Astrocyte of the cerebellum (primary cell): ENCODE measurements around the gene TGFB1I1.

ENCODE experiments used
- DNase-seq: peaks from one replicate; pipeline ENCODE4 v3.0.0-alpha.2; 2011; ENCODE audit warnings: low read depth
- H3K4me3 ChIP-seq: 2 replicates; pipeline ENCODE4 v1.5.1; 2011; ENCODE audit warnings: mild to moderate bottlenecking, low read depth, low read length, moderate library complexity
- CTCF ChIP-seq: IDR thresholded peaks from 2 replicates; pipeline ENCODE4 v1.5.1; 2012; ENCODE audit warnings: low read length, low read depth, moderate library complexity, mild to moderate bottlenecking; ENCODE audit errors: missing control alignments
- in situ Hi-C: cut with HindIII; loops from 2 replicates; pipeline ENCODE4 v1.10.0; 2017; ENCODE audit warnings: low sequenced_read_pairs

Gene TGFB1I1

GRCh38 chr16:31453255-31454204 is 18.4 kb upstream of the TGFB1I1 start:
- in situ Hi-C loops: loop anchor here (10.0 kb wide), 1 partner anchor 259 kb away; no protein-coding TSS in a partner anchor
- H3K4me3 ChIP-seq: no peak overlapping the region
- no peak for DNase-seq
- no peak for TF ChIP-seq CTCF

DNA sequence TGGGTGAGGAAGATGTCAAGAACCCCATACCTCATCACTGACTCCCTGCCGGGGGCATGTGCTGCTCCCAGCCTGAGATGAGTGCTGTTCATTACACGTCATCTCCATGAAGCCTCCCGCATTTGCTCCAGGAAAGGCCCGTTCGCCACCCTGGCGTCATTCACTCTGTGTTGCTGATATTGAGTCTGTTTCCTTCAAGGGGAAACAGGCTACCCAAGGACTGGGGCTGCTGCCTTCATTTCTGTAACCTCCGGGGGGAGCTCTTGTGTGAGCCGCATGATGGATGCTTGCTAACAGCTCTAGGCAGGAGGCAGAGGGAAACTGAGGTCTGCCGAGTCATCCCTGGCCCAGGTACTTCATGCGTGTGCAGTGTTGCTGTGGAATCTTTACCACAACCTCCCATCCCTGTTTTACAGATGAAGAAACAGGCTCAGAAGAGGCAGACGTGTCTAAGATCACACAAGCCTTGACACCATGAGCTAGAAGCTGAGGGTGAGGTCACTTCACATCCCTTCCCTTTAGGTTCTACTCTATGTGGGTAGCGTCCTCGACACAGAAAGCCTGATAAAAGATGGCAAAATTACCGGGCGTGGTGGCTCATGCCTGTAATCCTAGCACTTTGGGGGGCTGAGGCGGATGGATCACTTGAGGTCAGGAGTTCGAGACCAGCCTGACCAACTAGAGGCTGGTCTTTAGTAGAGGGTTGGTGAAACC is 16.2 kb upstream of the TGFB1I1 start:
- TF ChIP-seq CTCF: peak; percentile 33
- in situ Hi-C loops: loop anchor here (10.0 kb wide), 1 partner anchor 261 kb away; no protein-coding TSS in a partner anchor
- DNase-seq: no peak
- no peak overlapping the region for H3K4me3 ChIP-seq

DNA sequence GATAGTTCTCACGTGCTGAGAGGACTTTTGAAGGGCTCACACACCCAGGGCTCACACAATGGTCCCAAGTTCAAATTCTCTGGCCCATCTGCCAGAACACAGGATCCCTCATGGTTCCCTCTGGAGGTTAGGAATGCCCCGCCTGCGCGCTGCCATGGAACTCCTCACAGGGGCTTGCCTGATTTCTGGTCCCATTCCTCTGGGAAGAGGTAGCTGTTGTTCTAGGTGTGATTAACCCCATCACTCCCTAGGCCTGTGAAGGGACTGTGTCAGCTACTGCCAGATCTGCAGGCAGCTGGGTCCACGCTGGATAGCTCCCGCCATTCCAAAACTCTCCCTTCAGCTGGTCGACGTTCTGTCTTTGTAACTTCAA is 15.0 kb upstream of the TGFB1I1 start:
- H3K4me3 ChIP-seq: no peak overlapping the region
- TF ChIP-seq CTCF: no peak
- DNase-seq: no peak
- in situ Hi-C loops: loop anchor here (10.0 kb wide), 1 partner anchor 262 kb away; no protein-coding TSS in a partner anchor

- H3K4me3 ChIP-seq: peak overlapping the region; percentile 82
- TF ChIP-seq CTCF: peak; percentile 33
- in situ Hi-C loops: loop anchor here (10.0 kb wide), 1 partner anchor 263 kb away; no protein-coding TSS in a partner anchor
- no peak for DNase-seq
Measured at GRCh38 chr16:31458073-31458843, 13.7 kb upstream of the TGFB1I1 start.

- TF ChIP-seq CTCF: peak; percentile 53
- H3K4me3 ChIP-seq: peak within 1 kb of the TSS; percentile 82
- peak; percentile 98 for DNase-seq
- in situ Hi-C loops: loop anchor here (10.0 kb wide), 1 partner anchor 264 kb away; no protein-coding TSS in a partner anchor
Measured at GRCh38 chr16:31458844-31459686, 12.9 kb upstream of the TGFB1I1 start, which contains the start of gene ARMC5. ARMC5 (plus strand) TSS chr16:31459501; CDS start chr16:31459525, 24 bp downstream.
